ENCODE measurements around the gene ALKBH8. TPM values are rescaled to one million over a fixed set of nuclear protein-coding genes. Genes with fewer than 3 reads are reported as not detected.

The ALKBH8 gene
- total and polyA plus RNA-seq, 2 of the 8 experiments (the other 6 are each of a cell fraction or from before 2014, with no cell fraction given): 3.6 to 11.9 TPM

DNA sequence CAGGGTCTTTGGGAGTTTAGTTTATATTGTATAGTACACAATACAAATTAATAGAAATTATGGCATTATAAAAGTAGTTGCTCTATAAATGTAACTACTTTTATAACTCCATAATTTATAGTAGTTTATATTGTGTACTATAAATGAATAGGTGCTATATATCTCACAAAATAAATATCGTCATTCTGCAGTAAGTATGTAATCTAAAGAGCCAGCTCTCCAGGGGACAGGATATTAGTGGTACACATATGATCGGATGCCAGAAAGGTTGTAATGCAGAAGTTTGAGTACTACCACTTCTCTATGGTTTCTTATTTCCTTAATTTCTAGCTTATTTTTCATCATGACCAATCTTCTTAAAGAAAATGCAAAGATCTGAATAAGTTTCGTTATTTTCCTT lies 87.7 kb downstream of the ALKBH8 start:
- H4K20me1 ChIP-seq (replicated peaks in 1 of 2; ENCODE audit: control insufficient read depth in 1 of 2, insufficient read depth in 2 of 2, low read length in 2 of 2): no peaks in the 10 kb centered on the region
- H3K36me3 ChIP-seq (ENCODE audit: control insufficient read depth in 2 of 4, insufficient read depth in 4 of 4, low read length in 3 of 4): no peaks in the 10 kb centered on the region
- H4K91ac ChIP-seq (replicated peaks; ENCODE audit: insufficient read length, low read length): no peak overlapping the region
- H3K4ac ChIP-seq (replicated peaks; ENCODE audit: insufficient read length, low read depth, low read length): no peak overlapping the region
- no peaks in the 10 kb centered on the region for H3K27me3 ChIP-seq (replicated peaks in 1 of 4; ENCODE audit: control insufficient read depth in 3 of 4, extremely low read depth in 1 of 4, insufficient read depth in 3 of 4, low read length in 3 of 4)
- no peak overlapping the region for H2BK15ac ChIP-seq (ENCODE audit: low read length)
- H2BK5ac ChIP-seq (ENCODE audit: low read depth, low read length): no peak overlapping the region
- no peak overlapping the region for H3K18ac ChIP-seq (ENCODE audit: extremely low read depth, low read length)
- ChIA-PET POLR2A (ENCODE audit: partially characterized antibody) (no interaction called here), CTCF (ENCODE audit: partially characterized antibody) (no interaction called here)
- FAIRE-seq (no peak), DNase-seq (ENCODE audit: low read depth in 1 of 2, low spot score in 2 of 2) (no peak)
- no peak overlapping the region for H4K8ac ChIP-seq (ENCODE audit: extremely low read depth, insufficient read depth, low read length)
- no peak overlapping the region for H2BK12ac ChIP-seq (ENCODE audit: low read depth, low read length)
- H2AFZ ChIP-seq (ENCODE audit: low read length): no peak overlapping the region
- H3K27ac ChIP-seq (ENCODE audit: low read depth, low read length): no peak overlapping the region
- H4K5ac ChIP-seq (ENCODE audit: insufficient read length, low read depth, low read length): no peak overlapping the region
- H3K4me1 ChIP-seq (replicated peaks in 1 of 4; ENCODE audit: control insufficient read depth in 3 of 4, insufficient read depth in 4 of 4, low read length in 3 of 4): no peaks in the 10 kb centered on the region
- no peak overlapping the region for H2AK5ac ChIP-seq (ENCODE audit: low read depth, low read length)
- no peak overlapping the region for H3K56ac ChIP-seq (replicated peaks; ENCODE audit: insufficient read length, low read depth, low read length)
- no peak for TF ChIP-seq HDAC6 (IDR thresholded peaks at IDR 0.05; ENCODE audit: low read depth, low read length)
- TF ChIP-seq GABPA (IDR thresholded peaks at IDR 0.05; ENCODE audit: borderline replicate concordance, insufficient read depth, low read length): no peak
- TF ChIP-seq, protein P1, sequence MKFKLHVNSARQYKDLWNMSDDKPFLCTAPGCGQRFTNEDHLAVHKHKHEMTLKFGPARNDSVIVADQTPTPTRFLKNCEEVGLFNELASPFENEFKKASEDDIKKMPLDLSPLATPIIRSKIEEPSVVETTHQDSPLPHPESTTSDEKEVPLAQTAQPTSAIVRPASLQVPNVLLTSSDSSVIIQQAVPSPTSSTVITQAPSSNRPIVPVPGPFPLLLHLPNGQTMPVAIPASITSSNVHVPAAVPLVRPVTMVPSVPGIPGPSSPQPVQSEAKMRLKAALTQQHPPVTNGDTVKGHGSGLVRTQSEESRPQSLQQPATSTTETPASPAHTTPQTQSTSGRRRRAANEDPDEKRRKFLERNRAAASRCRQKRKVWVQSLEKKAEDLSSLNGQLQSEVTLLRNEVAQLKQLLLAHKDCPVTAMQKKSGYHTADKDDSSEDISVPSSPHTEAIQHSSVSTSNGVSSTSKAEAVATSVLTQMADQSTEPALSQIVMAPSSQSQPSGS (IDR thresholded peaks at IDR 0.05; ENCODE audit: low read length): no peak
- no peak for TF ChIP-seq RBBP5 (IDR thresholded peaks at IDR 0.05; ENCODE audit: borderline replicate concordance, low read depth, low read length)
- TF ChIP-seq POU5F1 (IDR thresholded peaks at IDR 0.05; ENCODE audit: low read depth, low read length): no peak
- TF ChIP-seq, protein P2, sequence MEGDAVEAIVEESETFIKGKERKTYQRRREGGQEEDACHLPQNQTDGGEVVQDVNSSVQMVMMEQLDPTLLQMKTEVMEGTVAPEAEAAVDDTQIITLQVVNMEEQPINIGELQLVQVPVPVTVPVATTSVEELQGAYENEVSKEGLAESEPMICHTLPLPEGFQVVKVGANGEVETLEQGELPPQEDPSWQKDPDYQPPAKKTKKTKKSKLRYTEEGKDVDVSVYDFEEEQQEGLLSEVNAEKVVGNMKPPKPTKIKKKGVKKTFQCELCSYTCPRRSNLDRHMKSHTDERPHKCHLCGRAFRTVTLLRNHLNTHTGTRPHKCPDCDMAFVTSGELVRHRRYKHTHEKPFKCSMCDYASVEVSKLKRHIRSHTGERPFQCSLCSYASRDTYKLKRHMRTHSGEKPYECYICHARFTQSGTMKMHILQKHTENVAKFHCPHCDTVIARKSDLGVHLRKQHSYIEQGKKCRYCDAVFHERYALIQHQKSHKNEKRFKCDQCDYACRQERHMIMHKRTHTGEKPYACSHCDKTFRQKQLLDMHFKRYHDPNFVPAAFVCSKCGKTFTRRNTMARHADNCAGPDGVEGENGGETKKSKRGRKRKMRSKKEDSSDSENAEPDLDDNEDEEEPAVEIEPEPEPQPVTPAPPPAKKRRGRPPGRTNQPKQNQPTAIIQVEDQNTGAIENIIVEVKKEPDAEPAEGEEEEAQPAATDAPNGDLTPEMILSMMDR (IDR thresholded peaks at IDR 0.05; ENCODE audit: control extremely low read depth in 1 of 3, insufficient read depth in 1 of 3, low read depth in 1 of 3, low read length in 3 of 3): no peak
- TF ChIP-seq TAF7 (optimal IDR thresholded peaks at IDR 0.05; ENCODE audit: borderline replicate concordance, low read depth, low read length): no peak
- TF ChIP-seq TCF12 (IDR thresholded peaks at IDR 0.05; ENCODE audit: low read depth, low read length): no peak
- TF ChIP-seq KDM4A (IDR thresholded peaks at IDR 0.05; ENCODE audit: low read depth, low read length, severe bottlenecking): no peak
- TF ChIP-seq FOSL1 (IDR thresholded peaks at IDR 0.05; ENCODE audit: insufficient read depth, low read depth, low read length): no peak
- no peak overlapping the region for H2BK120ac ChIP-seq (replicated peaks; ENCODE audit: low read depth, low read length)
- no peaks in the 10 kb centered on the region for H3K9me3 ChIP-seq (ENCODE audit: insufficient read depth in 2 of 2, low read depth in 1 of 2, low read length in 1 of 2)
- no peaks in the 10 kb centered on the region for H3K23me2 ChIP-seq (ENCODE audit: low read depth, low read length)
- no peak overlapping the region for H3K14ac ChIP-seq (ENCODE audit: insufficient read length)
- no peak overlapping the region for H3K4me2 ChIP-seq (ENCODE audit: insufficient read depth in 1 of 2, low read depth in 2 of 2, low read length in 2 of 2)
- no peak overlapping the region for H3K4me3 ChIP-seq (ENCODE audit: extremely low read depth in 1 of 4, insufficient read depth in 2 of 4, low read depth in 3 of 4, low read length in 4 of 4)
- no peaks in the 10 kb centered on the region for H3K79me1 ChIP-seq (ENCODE audit: low read depth, low read length)
- H3K23ac ChIP-seq (ENCODE audit: insufficient read length): no peak overlapping the region
- no peak overlapping the region for H2BK20ac ChIP-seq (ENCODE audit: low read length)
- no peak overlapping the region for H3K9ac ChIP-seq (replicated peaks in 1 of 4; ENCODE audit: extremely low read depth in 1 of 4, low read depth in 3 of 4, low read length in 3 of 4)
- no peaks in the 10 kb centered on the region for H3K79me2 ChIP-seq (ENCODE audit: control insufficient read depth in 1 of 2, insufficient read depth in 2 of 2, low read length in 2 of 2)
- WGBS, 2 experiments (ENCODE audit: extremely low coverage in 1 of 2, insufficient coverage in 1 of 2, insufficient read length in 1 of 2, insufficient replicate concordance in 2 of 2, low coverage in 1 of 2, low lambda C conversion rate in 2 of 2, missing lambda C conversion rate in 1 of 2): 95% methylated on average over 3 of the region's 3 CpGs; no CpG with 5 or more reads in 1 of the 2 experiments
